Breast epithelium (tissue), 4 donors: ENCODE results near the gene KIF1A. TPM values are rescaled to one million over a fixed set of nuclear protein-coding genes. Genes with fewer than 3 reads are reported as not detected.

ENCODE experiments used
- DNase-seq, 2 donors: peaks; one replicate each; pipeline ENCODE4 v3.0.0-alpha.2; 2019; ENCODE audit warnings: low spot score in 2 of 2
- H3K27ac ChIP-seq, 2 donors: fragments of 200-600 bp; sonication (generic) in 1 of 2; one replicate each; pipeline ENCODE4 v1.5.1; 2016 to 2019; ENCODE audit warnings: mild to moderate bottlenecking in 1 of 2
- H3K27me3 ChIP-seq, 2 donors: fragments of 200-600 bp; sonication (generic) in 1 of 2; one replicate each; pipeline versions ENCODE4 v1.5.1 to v1.6.0; 2017 to 2019; ENCODE audit warnings: control low read depth in 1 of 2, mild to moderate bottlenecking in 1 of 2
- H3K36me3 ChIP-seq: fragments of 200-600 bp; one replicate; pipeline ENCODE4 v1.5.1; 2019
- H3K4me1 ChIP-seq, 2 donors: fragments of 200-600 bp; sonication (generic); one replicate each; pipeline ENCODE4 v1.5.1; 2016 to 2019; ENCODE audit warnings: control low read depth in 1 of 2
- H3K4me3 ChIP-seq, 3 donors: fragments of 200-600 bp; sonication (generic); 1 replicate in 2 of 3; 2 replicates in 1 of 3; pipeline ENCODE4 v1.5.1; 2016 to 2019; ENCODE audit warnings: mild to moderate bottlenecking in 3 of 3, moderate library complexity in 2 of 3
- H3K9me3 ChIP-seq, 2 donors: fragments of 200-600 bp; sonication (generic) in 1 of 2; one replicate each; pipeline ENCODE4 v1.5.1; 2016 to 2019; ENCODE audit warnings: control low read depth in 1 of 2
- CTCF ChIP-seq, 3 donors: fragments of 450-650 bp; IDR thresholded peaks; one replicate each; pipeline ENCODE4 v1.5.1; 2016 to 2017; ENCODE audit warnings: antibody characterized with exemption in 3 of 3, mild to moderate bottlenecking in 3 of 3, moderate library complexity in 3 of 3
- POLR2A ChIP-seq: fragments of 450-650 bp; IDR thresholded peaks from one replicate; pipeline ENCODE4 v1.6.1; 2016; ENCODE audit warnings: antibody characterized with exemption, mild to moderate bottlenecking, moderate library complexity
- POLR2AphosphoS5 ChIP-seq, 3 donors: sonication (generic); formaldehyde crosslinking; IDR thresholded peaks; one replicate each; pipeline ENCODE4 v1.6.1; 2017; ENCODE audit warnings: antibody characterized with exemption in 3 of 3
- intact Hi-C: fragments of 100-400 bp; cut with DNase I; formaldehyde crosslinking; loops from one replicate; pipeline ENCODE4 v1.15.1; 2023; ENCODE audit warnings: low total_unique reads
- total RNA-seq, 3 donors: library from RNA; depleted of rRNA; stranded (reverse); fragments of >200 nt; gene quantifications; one replicate each; pipeline ENCODE4 v1.1.0, GENCODE V29; 2016

Gene KIF1A
- total RNA-seq, 3 donors from 2014 or later = under 0.01 to 0.29 TPM; not detected in 1

- H3K27ac ChIP-seq = no peak overlapping the region
- H3K36me3 ChIP-seq = no peaks in the 10 kb centered on the region
- no peaks in the 10 kb centered on the region for H3K9me3 ChIP-seq
- H3K27me3 ChIP-seq = peaks cover 2 to 23% of the 10 kb centered on the region in 2 donors
- DNase-seq = no peak
- H3K4me1 ChIP-seq = peaks cover 0 to 8% of the 10 kb centered on the region in 2 donors
- no peak for TF ChIP-seq POLR2AphosphoS5 (IDR thresholded peaks at IDR 0.05)
- no peak for TF ChIP-seq CTCF (IDR thresholded peaks at IDR 0.05)
- TF ChIP-seq POLR2A = no peak
- intact Hi-C loops = no loop called here
- peak overlapping the region in 2 of 3 donors; percentile 38 to 47 for H3K4me3 ChIP-seq
Observed at GRCh38 chr2:240831594-240832204, 11.7 kb upstream of the KIF1A start.

GRCh38 chr2:240825476-240825875 lies 5.5 kb upstream of the KIF1A start:
- Histone ChIP-seq H3K9me3 (peaks cover 0 to 6% of the 10 kb centered on the region in 2 donors), H3K4me3 (no peak overlapping the region), H3K36me3 (no peaks in the 10 kb centered on the region), H3K27me3 (peaks cover 6 to 64% of the 10 kb centered on the region in 2 donors), H3K4me1 (peaks cover 0 to 5% of the 10 kb centered on the region in 2 donors), H3K27ac (no peak overlapping the region)
- TF ChIP-seq CTCF (IDR thresholded peaks at IDR 0.05) (no peak), POLR2AphosphoS5 (IDR thresholded peaks at IDR 0.05) (no peak)
- intact Hi-C loops = no loop called here
- DNase-seq = no peak

GRCh38 chr2:240823449-240824336 lies 3.7 kb upstream of the KIF1A start:
- H3K9me3 ChIP-seq = peaks cover 0 to 6% of the 10 kb centered on the region in 2 donors
- H3K36me3 ChIP-seq = no peaks in the 10 kb centered on the region
- no peak for DNase-seq
- H3K27me3 ChIP-seq = peaks cover 12 to 65% of the 10 kb centered on the region in 2 donors
- no peak overlapping the region for H3K4me3 ChIP-seq
- no peak for TF ChIP-seq POLR2AphosphoS5 (IDR thresholded peaks at IDR 0.05)
- no peak for TF ChIP-seq CTCF (IDR thresholded peaks at IDR 0.05)
- no peak for TF ChIP-seq POLR2A
- intact Hi-C loops = no loop called here
- H3K27ac ChIP-seq = no peak overlapping the region
- peaks cover 0 to 11% of the 10 kb centered on the region in 2 donors for H3K4me1 ChIP-seq

GRCh38 chr2:240822280-240822847 lies 2.3 kb upstream of the KIF1A start:
- intact Hi-C loops = no loop called here

More at GRCh38 chr2:240822280-240822847, 2.3 kb upstream of the KIF1A start:
- peaks cover 0 to 12% of the 10 kb centered on the region in 2 donors for H3K4me1 ChIP-seq
- TF ChIP-seq POLR2AphosphoS5 (IDR thresholded peaks at IDR 0.05) (no peak), POLR2A (no peak), CTCF (IDR thresholded peaks at IDR 0.05) (no peak)
- no peaks in the 10 kb centered on the region for H3K36me3 ChIP-seq
- no peak overlapping the region for H3K4me3 ChIP-seq
- DNase-seq = no peak
- peaks cover 14 to 76% of the 10 kb centered on the region in 2 donors for H3K27me3 ChIP-seq
- no peak overlapping the region for H3K27ac ChIP-seq
- peaks cover 0 to 6% of the 10 kb centered on the region in 2 donors for H3K9me3 ChIP-seq
